Measurements from ENCODE around the gene DUSP2. TPM values are rescaled to one million over a fixed set of nuclear protein-coding genes. Genes with fewer than 3 reads are reported as not detected.

The DUSP2 gene, protein sequence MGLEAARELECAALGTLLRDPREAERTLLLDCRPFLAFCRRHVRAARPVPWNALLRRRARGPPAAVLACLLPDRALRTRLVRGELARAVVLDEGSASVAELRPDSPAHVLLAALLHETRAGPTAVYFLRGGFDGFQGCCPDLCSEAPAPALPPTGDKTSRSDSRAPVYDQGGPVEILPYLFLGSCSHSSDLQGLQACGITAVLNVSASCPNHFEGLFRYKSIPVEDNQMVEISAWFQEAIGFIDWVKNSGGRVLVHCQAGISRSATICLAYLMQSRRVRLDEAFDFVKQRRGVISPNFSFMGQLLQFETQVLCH
- 1 to 10 TPM; 2.2 to 8.4 (median 2.4) TPM for total RNA-seq

GRCh38 chr2:96145036-96145847 lies at the start of gene DUSP2:
Gene DUSP2, minus strand, starts transcription at chr2:96145440. Its CDS starts 86 bp downstream, at chr2:96145354.
- WGBS, 2 donors: 9 to 15% methylated on average over 18 to 35 of the region's 94 CpGs
- Histone ChIP-seq H3K4me1 (peaks cover 7 to 30% of the 10 kb centered on the region in 2 donors), H3K36me3 (no peaks in the 10 kb centered on the region), H3K27ac (no peak within 1 kb of the TSS), H3K9me3 (no peaks in the 10 kb centered on the region), H3K27me3 (no peaks in the 10 kb centered on the region), H3K4me3 (replicated peaks in 1 of 3) (peak within 1 kb of the TSS in 1 of 3 donors; percentile 40)
- TF ChIP-seq CTCF (IDR thresholded peaks at IDR 0.05) (peak in 1 of 6 experiments; percentile 4), POLR2A (IDR thresholded peaks at IDR 0.05) (peak in 1 of 2 donors; percentile 64)
- peak; percentile 67 to 75 for DNase-seq
- intact Hi-C loops (cut with DNase I): loop anchor here (5.0 kb wide), 1 partner anchor 122 kb away; the partner anchor contains the start of genes CIAO1 and TMEM127

GRCh38 chr2:96191937-96192670 lies 46.9 kb upstream of the DUSP2 start:
- 95 to 97% methylated on average over 11 of the region's 11 CpGs for WGBS, 2 donors
- Histone ChIP-seq H3K4me3 (replicated peaks in 1 of 3) (no peak overlapping the region), H3K4me1 (no peaks in the 10 kb centered on the region), H3K27ac (no peak overlapping the region), H3K36me3 (peaks cover 54 to 64% of the 10 kb centered on the region in 2 donors), H3K27me3 (no peaks in the 10 kb centered on the region), H3K9me3 (no peaks in the 10 kb centered on the region)
- TF ChIP-seq CTCF (IDR thresholded peaks at IDR 0.05) (no peak), POLR2A (IDR thresholded peaks at IDR 0.05) (no peak)
- intact Hi-C loops (cut with DNase I): no loop called here
- DNase-seq: no peak

DNA sequence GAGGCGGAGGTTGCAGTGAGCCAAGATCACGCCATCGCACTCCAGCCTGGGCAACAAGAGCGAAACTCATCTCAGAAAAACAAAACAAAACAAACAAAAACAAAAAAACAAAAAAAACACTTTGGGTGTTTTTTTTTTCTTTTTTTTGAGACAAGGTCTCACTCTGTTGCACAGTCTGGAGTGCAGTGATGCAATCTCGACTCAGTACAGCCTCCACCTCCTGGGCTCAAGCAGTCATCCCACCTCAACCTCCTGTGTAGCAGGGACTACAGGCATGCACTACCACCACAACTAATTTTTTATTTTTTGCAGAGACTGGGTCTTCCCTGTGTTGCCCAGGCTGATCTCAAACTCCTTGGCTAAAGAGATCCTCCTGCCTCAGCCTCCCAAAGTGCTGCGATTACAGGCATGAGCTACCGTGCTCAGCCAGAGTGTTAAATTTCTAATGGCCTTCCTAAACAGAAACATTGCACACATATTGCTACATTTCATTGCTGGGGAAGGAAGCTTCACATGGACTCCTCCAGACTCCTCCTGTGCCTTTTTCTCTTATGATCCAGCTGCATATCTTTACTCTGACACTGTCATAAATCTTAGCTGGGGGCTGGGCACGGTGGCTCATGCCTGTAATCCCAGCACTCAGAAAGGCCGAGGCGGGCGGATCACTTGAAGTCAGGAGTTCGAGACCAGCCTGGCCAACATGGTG lies 43.7 kb upstream of the DUSP2 start:
- Histone ChIP-seq H3K4me3 (replicated peaks in 1 of 3) (no peak overlapping the region), H3K9me3 (no peaks in the 10 kb centered on the region), H3K27me3 (no peaks in the 10 kb centered on the region), H3K27ac (no peak overlapping the region), H3K4me1 (no peaks in the 10 kb centered on the region), H3K36me3 (peaks cover 65 to 80% of the 10 kb centered on the region in 2 donors)
- intact Hi-C loops (cut with DNase I): no loop called here
- DNase-seq: no peak
- 87 to 91% methylated on average over 12 of the region's 12 CpGs for WGBS, 2 donors
- TF ChIP-seq CTCF (IDR thresholded peaks at IDR 0.05) (no peak), POLR2A (IDR thresholded peaks at IDR 0.05) (no peak)

- intact Hi-C loops (cut with DNase I): no loop called here
- DNase-seq: no peak
- H3K9me3 ChIP-seq: no peaks in the 10 kb centered on the region
- no peak overlapping the region for H3K27ac ChIP-seq
- no peaks in the 10 kb centered on the region for H3K4me1 ChIP-seq
- H3K36me3 ChIP-seq: peaks cover 41 to 64% of the 10 kb centered on the region in 2 donors
- no peak overlapping the region for H3K4me3 ChIP-seq (replicated peaks in 1 of 3)
- H3K27me3 ChIP-seq: no peaks in the 10 kb centered on the region
- TF ChIP-seq POLR2A (IDR thresholded peaks at IDR 0.05) (no peak), CTCF (IDR thresholded peaks at IDR 0.05) (no peak)
- WGBS, 2 donors: 90 to 95% methylated on average over 5 of the region's 5 CpGs
Measured at GRCh38 chr2:96186562-96186961, 41.3 kb upstream of the DUSP2 start.

All from thyroid gland (tissue), 4 donors.